Measurements from ENCODE around the gene NES.

NES gene

GRCh38 chr1:156704930-156705320 is 27.7 kb upstream of the NES start:
- DNase-seq (ENCODE audit: low read depth in 2 of 2): peak in 1 of 2 experiments; percentile 14

DNA sequence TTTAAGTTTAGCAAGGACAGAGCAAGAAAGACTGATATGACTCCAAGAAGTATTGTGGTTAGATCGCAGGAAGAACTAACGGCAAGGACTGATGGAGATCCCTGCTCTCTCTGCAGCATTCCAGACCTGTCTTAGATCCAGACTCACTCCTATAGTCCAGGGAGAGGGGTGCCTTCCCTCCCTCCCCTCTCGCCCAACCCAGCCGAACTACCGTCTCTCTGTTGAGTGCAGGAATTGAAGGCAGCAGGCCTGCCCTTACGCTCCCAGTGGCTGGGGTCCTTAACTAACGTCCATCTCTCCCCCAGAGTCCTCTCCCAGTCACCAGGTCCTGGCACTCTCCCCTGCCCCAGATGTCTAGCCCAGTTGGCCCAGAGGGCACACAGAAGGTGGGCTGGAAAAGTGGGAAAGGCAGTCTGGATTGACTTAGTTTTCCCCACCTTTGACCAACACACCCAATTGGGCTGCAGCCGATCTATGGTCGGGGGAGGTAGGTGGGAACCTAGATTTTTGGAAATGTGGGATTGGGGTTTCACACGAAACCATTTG is 27.0 kb upstream of the NES start:
- no peak for DNase-seq (ENCODE audit: low read depth in 2 of 2)

DNA sequence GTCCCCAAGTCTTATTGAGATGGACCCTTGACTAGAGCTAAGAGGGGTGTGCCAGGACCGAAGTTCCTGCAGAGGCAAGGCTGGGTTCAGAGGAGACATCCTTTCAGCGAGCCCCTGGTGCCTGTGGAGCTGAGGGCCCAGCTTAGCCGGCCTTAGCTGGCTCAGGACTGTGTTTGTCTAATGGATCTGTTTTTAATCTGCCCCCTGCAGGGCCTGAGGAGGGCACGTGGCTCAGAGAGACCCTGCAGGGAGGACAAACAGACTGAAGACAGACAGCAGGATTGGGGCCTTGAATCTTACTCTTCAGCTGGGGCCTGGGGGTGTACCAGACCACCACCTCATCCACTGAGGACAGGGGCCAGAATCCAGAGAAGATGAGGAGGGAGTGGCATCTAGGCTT is 26.5 kb upstream of the NES start:
- DNase-seq (ENCODE audit: low read depth in 2 of 2): no peak

- DNase-seq (ENCODE audit: low read depth in 2 of 2): no peak
These were observed 26.1 kb upstream of the NES start for GRCh38 chr1:156703336-156703735.

GRCh38 chr1:156700736-156701531 is 23.7 kb upstream of the NES start:
- DNase-seq (ENCODE audit: low read depth in 2 of 2): no peak

DNA sequence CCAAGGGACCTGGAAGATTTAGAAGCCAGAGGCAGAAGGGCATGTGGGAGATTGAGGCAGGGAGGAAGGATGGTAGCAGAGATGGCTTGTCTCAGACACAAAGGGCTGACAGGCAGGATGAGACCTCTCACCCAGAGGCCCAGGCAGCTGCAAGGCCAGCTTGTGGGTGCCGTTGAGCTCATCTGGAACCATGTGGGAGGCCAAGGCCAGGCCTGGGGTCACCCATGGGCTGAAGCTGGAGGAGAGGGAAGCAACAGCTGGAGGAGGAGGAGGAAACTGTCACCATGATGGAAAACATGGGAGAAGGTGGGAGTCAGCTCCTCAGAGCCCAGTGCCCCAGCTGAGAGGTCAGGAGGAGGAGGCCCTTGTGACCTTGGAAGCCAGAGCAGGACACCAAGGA is 21.8 kb upstream of the NES start:
- no peak for DNase-seq (ENCODE audit: low read depth in 2 of 2)

GRCh38 chr1:156697481-156697880 is 20.3 kb upstream of the NES start:
- DNase-seq (ENCODE audit: low read depth in 2 of 2): no peak

DNA sequence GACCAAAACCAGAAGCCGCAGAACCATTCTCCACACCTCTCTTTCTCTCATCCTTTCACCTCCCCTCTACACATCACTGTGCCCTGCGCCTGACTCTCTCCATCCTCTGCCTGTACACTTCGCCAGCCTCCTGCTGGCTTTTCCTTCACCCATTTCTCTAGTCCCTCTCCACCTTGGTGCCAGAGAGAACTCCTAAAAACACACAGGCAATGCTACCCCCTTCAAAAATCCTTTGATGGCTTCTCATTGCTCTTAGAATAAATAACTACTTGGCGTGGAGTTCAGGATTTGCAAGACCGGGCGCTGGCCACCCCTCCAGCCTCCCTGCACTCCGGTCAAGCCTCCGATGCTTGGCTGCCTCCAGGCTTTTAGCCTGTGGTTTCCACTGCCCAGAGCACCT is 19.5 kb upstream of the NES start:
- no peak for DNase-seq (ENCODE audit: low read depth in 2 of 2)

GRCh38 chr1:156694690-156694962 is 17.4 kb upstream of the NES start:
- DNase-seq (ENCODE audit: low read depth in 2 of 2): no peak

GRCh38 chr1:156693848-156694689 is 16.9 kb upstream of the NES start:
- no peak for DNase-seq (ENCODE audit: low read depth in 2 of 2)

- peak in 1 of 2 experiments; percentile 28 for DNase-seq (ENCODE audit: low read depth in 2 of 2)
These were observed 16.0 kb upstream of the NES start for GRCh38 chr1:156692925-156693847.

- DNase-seq (ENCODE audit: low read depth in 2 of 2): no peak
These were observed 15.3 kb upstream of the NES start for GRCh38 chr1:156692441-156692924.

GRCh38 chr1:156691665-156692440 is 14.6 kb upstream of the NES start:
- no peak for DNase-seq (ENCODE audit: low read depth in 2 of 2)

DNA sequence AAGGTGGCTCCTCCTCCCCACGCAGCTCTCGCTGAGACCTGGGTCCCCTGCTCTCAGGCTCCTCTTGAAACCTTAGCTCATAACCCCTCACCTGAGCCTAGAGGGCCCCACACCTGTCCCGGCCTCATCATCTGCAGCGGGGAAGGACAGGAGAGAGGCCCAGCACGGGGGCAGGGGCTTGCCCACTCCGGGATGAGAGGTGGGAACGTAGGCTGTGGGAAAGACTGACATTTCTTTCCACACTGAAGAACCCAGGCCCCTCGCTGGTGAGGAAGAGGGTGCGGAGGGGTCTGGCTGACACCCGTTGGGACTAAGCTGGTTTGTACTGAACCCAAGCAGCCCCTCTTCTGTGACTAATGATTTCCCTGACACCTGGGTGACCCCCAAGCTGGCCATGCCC is 14.0 kb upstream of the NES start:
- DNase-seq (ENCODE audit: low read depth in 2 of 2): no peak

- DNase-seq (ENCODE audit: low read depth in 2 of 2): no peak
These were observed 13.4 kb upstream of the NES start for GRCh38 chr1:156690675-156691036.

DNA sequence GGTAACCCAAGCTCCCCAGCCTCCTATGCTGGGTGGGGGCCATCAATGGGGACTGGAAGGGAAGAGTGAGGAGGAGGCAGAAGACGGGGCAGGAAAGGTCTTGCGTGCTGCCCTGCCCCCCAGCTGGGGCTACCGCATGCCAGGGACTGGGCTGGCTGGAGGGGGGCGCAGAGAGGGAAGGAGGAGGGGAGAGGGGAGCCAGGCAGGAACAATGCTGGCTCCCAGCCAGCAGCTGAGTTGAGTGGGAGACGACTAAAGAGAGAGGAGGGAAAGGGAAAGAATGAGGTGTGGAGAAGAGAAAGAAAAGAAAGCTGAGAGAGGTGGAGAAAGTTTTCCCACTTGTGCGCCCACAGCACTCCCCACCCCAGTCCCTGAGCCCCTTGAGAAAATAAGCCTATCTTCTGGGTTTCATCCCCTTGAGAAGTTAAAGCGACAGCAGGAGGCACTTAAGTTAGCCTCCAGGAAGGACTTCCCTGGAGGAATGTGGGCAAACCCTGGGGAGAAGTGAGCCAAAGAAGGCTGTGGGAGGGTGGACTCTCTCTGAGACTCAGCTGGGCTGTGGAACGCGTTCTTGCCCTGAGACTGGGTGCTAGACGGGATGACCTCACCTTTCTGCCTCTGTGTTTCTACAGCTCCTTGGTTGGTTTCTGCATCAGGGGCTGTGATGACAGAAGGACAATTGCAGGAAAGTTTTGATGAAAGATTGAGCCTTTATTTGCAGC is 12.9 kb upstream of the NES start:
- DNase-seq (ENCODE audit: low read depth in 2 of 2): no peak

DNA sequence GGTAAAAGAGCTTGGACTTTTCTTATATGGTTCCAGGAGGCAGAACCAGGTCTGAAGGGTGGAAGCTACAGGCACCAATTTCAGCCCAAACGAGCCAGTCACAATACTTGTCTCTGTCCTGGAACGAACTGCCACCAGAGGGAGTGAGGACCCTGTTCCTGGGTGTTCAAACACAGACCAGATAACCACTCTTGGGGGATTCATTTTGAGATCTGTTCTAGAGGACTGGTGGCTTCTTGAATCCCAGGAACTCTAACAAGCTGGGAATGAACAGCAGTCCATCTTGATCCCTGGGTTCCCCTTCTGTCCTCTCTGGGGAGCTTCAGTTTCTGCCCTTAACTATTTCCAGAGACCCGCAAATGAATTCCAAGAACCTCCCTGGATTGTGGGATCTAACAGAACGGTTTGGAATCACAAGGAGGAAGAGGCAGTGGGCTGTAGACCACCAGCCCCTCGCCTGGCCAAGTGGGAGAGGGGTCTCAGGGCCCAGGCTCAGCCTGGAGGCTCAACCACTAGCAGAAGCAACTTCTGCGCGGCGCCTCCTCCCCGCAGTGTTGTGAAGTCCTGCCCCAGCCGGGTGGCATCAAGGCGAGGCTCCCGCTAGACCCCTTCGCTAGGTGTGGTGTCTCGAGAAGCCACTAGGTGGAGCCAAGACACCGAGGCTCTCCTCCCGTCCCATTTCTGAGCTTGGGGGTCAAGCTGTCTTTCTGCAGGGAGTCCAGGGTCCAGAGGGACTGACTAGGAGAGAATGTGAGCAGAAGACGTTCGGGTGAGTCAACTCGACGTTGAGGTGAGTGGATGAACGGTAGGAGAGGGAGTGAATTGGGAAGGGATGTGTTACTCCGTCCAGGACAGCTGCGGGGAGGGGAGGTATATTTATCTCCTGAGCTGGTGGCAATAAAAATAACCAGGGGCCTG is 12.1 kb upstream of the NES start:
- peak; percentile 62 to 70 for DNase-seq (ENCODE audit: low read depth in 2 of 2)

DNA sequence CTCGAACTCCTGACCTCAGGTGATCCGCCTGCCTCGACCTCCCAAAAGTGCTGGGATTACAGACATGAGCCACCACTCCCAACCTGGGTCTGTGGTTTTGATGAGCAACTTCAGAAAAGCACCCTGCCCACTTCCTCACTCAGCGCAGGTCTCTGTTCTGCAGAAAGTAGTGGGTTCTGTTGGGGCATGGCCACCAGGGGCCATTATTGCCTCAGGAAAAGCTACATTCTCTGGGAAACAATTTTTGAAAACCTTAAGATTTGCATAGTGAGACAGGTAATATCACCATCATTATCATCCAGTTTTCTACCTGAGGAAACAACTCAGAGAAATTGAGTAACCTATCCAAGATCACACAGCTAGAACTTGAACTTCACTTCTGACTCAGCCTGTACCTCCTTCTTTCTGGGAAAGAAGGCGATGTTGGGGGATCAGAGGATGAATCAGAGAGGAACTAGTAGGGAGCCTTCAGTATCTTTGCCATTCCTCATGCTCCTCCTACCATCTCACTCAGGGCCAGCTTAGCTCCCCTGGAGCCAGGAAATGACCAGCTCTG is 7.1 kb upstream of the NES start:
- no peak for DNase-seq (ENCODE audit: low read depth in 2 of 2)

Data from fibroblast of skin of left quadriceps (primary cell).